ENCODE measurements around the gene SLC25A21. TPM values are rescaled to one million over a fixed set of nuclear protein-coding genes. Genes with fewer than 3 reads are reported as not detected.
"Not testable (repeated sequence)": the region's sequence is repeated elsewhere in the genome, so short reads cannot be mapped to it uniquely, and the experiment has no call there.

SLC25A21 gene
- polyA plus RNA-seq, 2 of the 4 experiments (the other 2 are of a cell fraction): 0.68 to 1.4 TPM

- no peak for TF ChIP-seq GATA3 (IDR thresholded peaks at IDR 0.05; ENCODE audit: borderline replicate concordance)
- TF ChIP-seq RAD21 (conservative IDR thresholded peaks at IDR 0.05 in 1 of 2, IDR thresholded peaks at IDR 0.05 in 1 of 2): no peak
- no peak for TF ChIP-seq HOXB5 (CRISPR knock-in tag; IDR thresholded peaks at IDR 0.05)
- TF ChIP-seq PBX3 (IDR thresholded peaks at IDR 0.05): no peak
- no peak for TF ChIP-seq POLR2A (IDR thresholded peaks at IDR 0.05; ENCODE audit: low read length)
- TF ChIP-seq RNF2 (IDR thresholded peaks at IDR 0.05; ENCODE audit: borderline replicate concordance, low read depth): no peak
- no peak for TF ChIP-seq HMGXB4 (CRISPR knock-in tag; IDR thresholded peaks at IDR 0.05; ENCODE audit: borderline replicate concordance)
- no peak for TF ChIP-seq SMC3 (IDR thresholded peaks at IDR 0.05)
- no peak for TF ChIP-seq TFCP2L1 (CRISPR knock-in tag; IDR thresholded peaks at IDR 0.05)
- no peak for TF ChIP-seq HOXB13 (CRISPR knock-in tag; IDR thresholded peaks at IDR 0.05; ENCODE audit: low read depth)
- no peak for TF ChIP-seq CHD2 (IDR thresholded peaks at IDR 0.05; ENCODE audit: low read length, partially characterized antibody)
- TF ChIP-seq MAFK (IDR thresholded peaks at IDR 0.05; ENCODE audit: partially characterized antibody): no peak
- no peak for TF ChIP-seq KDM1A (IDR thresholded peaks at IDR 0.05; ENCODE audit: low read depth)
- TF ChIP-seq FOSL2 (IDR thresholded peaks at IDR 0.05): no peak
- TF ChIP-seq FOSL2 (CRISPR knock-in tag; IDR thresholded peaks at IDR 0.05): no peak
- TF ChIP-seq CEBPB (IDR thresholded peaks at IDR 0.05): no peak
- FAIRE-seq (no peak), ATAC-seq (no peak), DNase-seq (ENCODE audit: low read depth in 1 of 2, low spot score in 1 of 2) (no peak)
- no peak overlapping the region for H3K27ac ChIP-seq
- H3K9me3 ChIP-seq: no peaks in the 10 kb centered on the region
- H3K4me2 ChIP-seq: no peak overlapping the region
- no peaks in the 10 kb centered on the region for H3K4me1 ChIP-seq
- H3K4me3 ChIP-seq: no peak overlapping the region
- POLR2A ChIA-PET: no interaction called here
- CTCF ChIA-PET: no interaction called here
Measured at GRCh38 chr14:36901861-36902260, 270.5 kb downstream of the SLC25A21 start.

- FAIRE-seq (no peak), ATAC-seq (no peak), DNase-seq (ENCODE audit: low read depth in 1 of 2, low spot score in 1 of 2) (no peak)
- no peaks in the 10 kb centered on the region for H3K9me3 ChIP-seq
- POLR2A ChIA-PET: no interaction called here
- H3K4me2 ChIP-seq: no peak overlapping the region
- TF ChIP-seq EHF (CRISPR knock-in tag; IDR thresholded peaks at IDR 0.05) (no peak), EHMT2 (IDR thresholded peaks at IDR 0.05; ENCODE audit: low read depth) (no peak), RAD21 (conservative IDR thresholded peaks at IDR 0.05 in 1 of 2, IDR thresholded peaks at IDR 0.05 in 1 of 2) (no peak), RNF2 (IDR thresholded peaks at IDR 0.05; ENCODE audit: borderline replicate concordance, low read depth) (no peak), ZNF302 (CRISPR knock-in tag; IDR thresholded peaks at IDR 0.05) (no peak), HMGXB4 (CRISPR knock-in tag; IDR thresholded peaks at IDR 0.05; ENCODE audit: borderline replicate concordance) (no peak), RCOR1 (IDR thresholded peaks at IDR 0.05; ENCODE audit: low read depth, low read length) (no peak), FOXS1 (CRISPR knock-in tag; IDR thresholded peaks at IDR 0.05) (no peak), ZSCAN20 (CRISPR knock-in tag; IDR thresholded peaks at IDR 0.05) (no peak), HOXA7 (CRISPR knock-in tag; IDR thresholded peaks at IDR 0.05) (no peak), CTCF (IDR thresholded peaks at IDR 0.05) (no peak), KDM5A (IDR thresholded peaks at IDR 0.05) (no peak)
- WGBS (ENCODE audit: missing lambda C conversion rate): 45% methylated on average over 2 of the region's 2 CpGs
- no peaks in the 10 kb centered on the region for H3K4me1 ChIP-seq
- CTCF ChIA-PET: no interaction called here
- H3K27ac ChIP-seq: no peak overlapping the region
- H3K4me3 ChIP-seq: no peak overlapping the region
Measured at GRCh38 chr14:36900846-36901245, 271.6 kb downstream of the SLC25A21 start.

- FAIRE-seq; H3K27ac ChIP-seq; H3K4me1 ChIP-seq; POLR2A ChIA-PET; H3K9me3 ChIP-seq; ATAC-seq; CTCF ChIA-PET; H3K4me2 ChIP-seq; H3K4me3 ChIP-seq; DNase-seq (ENCODE audit: low read depth in 1 of 2, low spot score in 1 of 2): not testable (repeated sequence)
- WGBS (ENCODE audit: missing lambda C conversion rate): 39% methylated on average over 2 of the region's 2 CpGs
Measured at GRCh38 chr14:36896300-36896699, 276.1 kb downstream of the SLC25A21 start.
